ENCODE results near the gene ZNF728. TPM values are rescaled to one million over a fixed set of nuclear protein-coding genes. Genes with fewer than 3 reads are reported as not detected.
"Not testable (repeated sequence)": the region's sequence is repeated elsewhere in the genome, so short reads cannot be mapped to it uniquely, and the experiment has no call there.

Gene ZNF728
- not detected in 2 replicates for total RNA-seq (2014; rRNA removed; shearing (Covaris generic))

DNA sequence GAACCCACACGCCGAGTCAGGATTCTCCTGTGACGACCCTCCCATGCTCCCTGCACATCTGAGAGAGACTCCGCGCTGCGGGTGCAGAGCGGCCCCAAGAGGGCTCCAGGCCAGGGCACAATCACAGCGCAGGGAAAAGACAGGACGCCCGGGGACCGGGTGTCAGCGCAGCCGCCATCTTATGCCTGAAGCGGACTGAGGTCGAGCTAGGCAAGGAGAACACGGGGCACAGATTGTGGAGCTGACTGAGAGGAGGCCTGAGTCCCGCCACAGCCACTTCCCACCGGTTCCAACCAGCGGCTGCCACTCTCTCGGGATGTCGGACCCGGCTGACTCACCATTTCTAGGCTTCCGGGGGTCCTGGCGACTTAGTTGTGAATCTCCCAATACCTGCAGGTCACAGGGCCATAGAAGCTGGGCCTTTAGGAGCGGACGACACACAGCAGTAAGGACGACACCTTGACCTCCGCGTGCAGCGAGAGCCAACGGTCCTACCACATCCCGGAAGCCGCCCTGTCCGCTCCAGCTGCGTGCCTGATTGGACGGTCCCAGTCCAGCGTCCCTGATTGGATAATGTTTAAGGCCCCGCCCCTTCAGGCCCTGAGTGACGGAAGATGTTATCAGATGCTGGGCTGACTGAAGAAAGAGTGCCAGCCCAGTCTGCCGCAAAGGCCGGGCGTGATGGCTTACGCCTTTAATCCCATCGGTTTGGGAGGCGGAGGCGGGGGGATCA lies at the start of gene ZNF728:
ZNF728 (minus strand) TSS at position 487 of the 733 bp plus-strand sequence; CDS start at position 341, 146 bp downstream.
- no peak for DNase-seq (ENCODE audit: low spot score)

DNA sequence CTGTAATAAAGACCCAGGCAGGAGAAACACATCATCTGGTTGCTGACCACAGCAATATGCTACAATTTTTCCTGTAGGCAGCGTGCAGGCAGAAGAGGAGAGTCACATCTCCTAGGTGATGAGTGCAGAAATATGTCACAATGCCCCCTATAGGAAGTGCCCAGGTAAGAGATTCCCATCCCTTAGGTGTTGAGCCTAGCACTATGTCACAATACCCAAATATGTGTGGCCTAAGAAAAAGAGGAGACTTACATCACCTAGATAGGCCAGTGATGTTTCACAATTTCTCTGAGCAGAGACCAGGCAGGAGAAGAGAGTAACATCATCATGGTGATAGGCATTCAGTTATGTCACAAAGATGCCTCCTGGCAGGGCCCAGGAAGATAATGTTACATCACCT lies 49.4 kb upstream of the ZNF728 start:
- no peak for DNase-seq (ENCODE audit: low spot score)

DNA sequence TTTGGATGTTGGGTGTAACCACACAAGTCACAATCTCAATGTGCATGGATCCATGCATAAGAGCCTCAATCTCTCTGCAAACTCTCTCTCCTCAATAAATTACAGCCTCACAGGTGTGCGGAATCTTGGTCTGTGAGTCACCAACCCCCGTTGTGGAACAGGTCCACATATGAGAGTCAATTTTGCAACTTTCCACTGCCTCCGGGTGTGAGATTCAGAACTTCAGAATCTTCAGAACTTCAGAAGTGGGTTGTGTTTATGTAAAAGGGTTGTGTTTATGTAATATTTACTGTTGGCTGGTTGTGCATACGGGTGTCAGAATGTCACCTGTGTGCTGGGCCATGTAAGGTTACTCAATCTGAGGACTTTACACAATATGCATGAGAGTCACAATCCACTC lies 46.3 kb upstream of the ZNF728 start:
- no peak for DNase-seq (ENCODE audit: low spot score)

DNA sequence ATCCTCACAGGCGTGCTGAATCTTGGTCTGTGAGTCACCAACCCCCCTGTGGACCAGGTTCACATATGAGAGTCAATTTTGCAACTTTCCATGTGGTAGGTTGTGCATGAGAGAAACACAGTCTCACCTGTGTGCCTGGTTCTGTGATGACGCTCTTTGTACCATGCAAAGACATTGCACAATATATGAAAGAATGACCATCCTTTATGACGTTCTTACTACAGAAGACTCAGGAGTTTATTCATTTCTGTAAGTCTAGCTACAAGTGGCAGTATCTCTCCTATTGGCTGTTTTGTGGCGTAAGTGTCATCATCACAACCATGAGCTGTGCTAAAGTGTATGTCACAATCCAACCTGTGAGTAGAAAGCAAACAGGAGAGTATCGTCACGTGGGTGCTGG lies 43.8 kb upstream of the ZNF728 start:
- no peak for DNase-seq (ENCODE audit: low spot score)

DNA sequence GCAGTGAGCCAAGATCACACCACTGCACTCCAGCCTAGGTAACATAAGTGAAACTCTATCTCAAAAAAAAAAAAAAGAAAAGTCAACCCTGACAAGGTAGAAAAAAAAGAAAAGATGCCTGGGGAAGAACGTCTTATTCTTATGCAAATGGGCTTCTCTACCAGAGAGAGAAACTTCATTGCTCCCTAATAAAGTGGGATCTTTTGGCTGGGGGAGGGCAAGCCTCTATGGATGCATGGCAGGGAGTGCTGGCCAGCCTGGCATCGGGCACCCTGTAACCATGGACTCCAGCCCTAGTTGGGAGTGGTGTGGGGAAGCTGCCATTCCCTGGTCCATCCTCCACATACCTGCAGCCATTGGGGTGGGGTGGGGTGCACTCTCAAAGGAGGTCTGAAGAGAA lies 30.7 kb upstream of the ZNF728 start:
- no peak for DNase-seq (ENCODE audit: low spot score)

DNA sequence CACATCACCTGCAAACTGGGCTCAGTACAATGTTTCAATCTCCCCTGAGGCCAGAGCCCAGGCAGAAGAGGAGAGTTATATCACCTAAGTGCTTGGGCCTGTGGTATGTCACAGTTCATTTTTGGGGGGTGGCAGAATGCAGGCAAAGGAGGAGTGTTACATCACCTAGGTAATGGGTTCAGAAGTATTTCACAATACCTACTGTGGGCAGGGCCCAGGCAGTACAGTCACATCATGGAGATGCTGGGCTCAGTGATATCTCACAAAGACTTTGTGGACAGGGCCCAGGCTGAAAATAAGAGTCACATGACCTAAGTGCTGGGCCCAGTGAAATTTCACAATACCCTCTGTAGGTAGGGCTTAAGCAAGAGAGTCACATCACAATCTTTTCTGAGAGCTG lies 12.7 kb upstream of the ZNF728 start:
- no peak for DNase-seq (ENCODE audit: low spot score)

DNA sequence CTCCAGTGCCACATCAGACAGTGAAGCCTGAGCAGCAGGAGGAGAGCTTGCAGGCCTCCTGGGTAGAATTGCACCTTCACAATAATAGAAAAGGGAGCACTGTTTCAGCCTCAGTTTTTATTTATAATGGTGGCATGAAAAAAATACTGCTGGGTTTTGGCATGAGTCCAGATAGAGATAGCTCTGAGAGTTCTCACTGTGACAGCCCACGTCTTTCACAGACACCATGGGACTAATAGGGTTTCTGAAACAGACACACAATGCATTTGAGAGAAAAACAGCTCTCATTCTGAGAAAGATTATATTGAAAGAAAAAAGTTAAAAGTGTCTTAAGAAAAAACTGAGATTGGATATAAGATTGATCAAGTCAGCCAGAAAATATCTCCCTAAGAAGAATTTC lies 8.0 kb downstream of the ZNF728 start:
- DNase-seq (ENCODE audit: low spot score), result not testable (repeated sequence)

DNA sequence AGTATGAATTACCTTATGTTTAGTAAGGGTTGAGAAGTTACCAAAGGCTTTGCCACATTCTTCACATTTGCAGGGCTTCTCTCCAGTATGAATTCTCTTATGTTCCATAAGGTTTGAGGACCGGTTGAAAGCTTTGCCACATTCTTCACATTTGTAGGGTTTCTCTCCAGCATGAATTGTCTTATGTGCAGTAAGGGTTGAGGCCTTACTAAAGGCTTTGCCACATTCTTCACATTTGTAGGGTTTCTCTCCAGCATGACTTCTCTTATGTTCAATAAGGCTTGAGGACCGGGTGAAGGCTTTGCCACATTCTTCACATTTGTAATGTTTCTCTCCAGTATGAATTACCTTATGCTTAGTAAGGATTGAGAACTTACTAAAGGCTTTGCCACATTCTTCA lies 26.7 kb downstream of the ZNF728 start:
- no peak for DNase-seq (ENCODE audit: low spot score)

DNA sequence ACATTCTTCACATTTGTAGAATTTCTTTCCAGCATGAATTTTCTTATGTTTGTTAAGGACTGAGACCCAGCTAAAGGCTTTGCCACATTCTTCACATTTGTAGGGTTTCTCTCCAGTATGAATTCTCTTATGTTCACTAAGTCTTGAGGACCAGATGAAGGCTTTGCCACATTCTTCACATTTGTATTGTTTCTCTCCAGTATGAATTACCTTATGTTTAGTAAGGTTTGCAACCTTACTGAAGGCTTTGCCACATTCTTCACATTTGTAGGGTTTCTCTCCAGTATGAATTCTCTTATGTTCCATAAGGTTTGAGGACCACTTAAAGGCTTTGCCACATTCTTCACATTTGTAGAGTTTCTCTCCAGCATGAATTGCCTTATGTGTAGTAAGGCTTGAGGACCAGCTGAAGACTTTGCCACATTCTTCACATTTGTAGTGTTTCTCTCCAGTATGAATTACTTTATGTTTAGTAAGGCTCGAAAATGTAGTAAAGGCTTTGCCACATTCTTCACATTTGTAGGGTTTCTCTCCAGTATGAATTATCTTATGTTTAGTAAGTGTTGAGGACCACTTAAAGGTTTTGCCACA lies 27.3 kb downstream of the ZNF728 start:
- DNase-seq (ENCODE audit: low spot score), result not testable (repeated sequence)

DNA sequence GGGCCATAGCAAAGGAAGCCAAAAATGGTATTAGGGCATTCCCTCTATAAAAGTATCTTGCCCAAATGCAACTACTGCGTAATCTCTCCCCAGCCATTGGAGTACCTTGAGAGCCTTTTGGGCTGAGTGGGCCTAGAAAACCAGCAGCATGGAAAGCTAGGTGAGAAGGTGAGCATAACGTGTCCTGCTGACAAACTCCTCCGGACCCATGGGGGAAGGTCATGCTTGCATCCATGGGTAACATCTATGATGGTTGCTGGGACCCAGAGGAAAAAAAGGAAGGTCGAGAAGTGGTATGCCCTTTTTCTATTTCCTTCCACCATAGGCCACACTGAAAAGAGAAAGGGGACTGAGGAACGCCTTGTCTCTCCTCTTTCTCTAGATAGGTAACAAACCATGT lies 57.4 kb downstream of the ZNF728 start:
- DNase-seq (ENCODE audit: low spot score), result no peak

DNA sequence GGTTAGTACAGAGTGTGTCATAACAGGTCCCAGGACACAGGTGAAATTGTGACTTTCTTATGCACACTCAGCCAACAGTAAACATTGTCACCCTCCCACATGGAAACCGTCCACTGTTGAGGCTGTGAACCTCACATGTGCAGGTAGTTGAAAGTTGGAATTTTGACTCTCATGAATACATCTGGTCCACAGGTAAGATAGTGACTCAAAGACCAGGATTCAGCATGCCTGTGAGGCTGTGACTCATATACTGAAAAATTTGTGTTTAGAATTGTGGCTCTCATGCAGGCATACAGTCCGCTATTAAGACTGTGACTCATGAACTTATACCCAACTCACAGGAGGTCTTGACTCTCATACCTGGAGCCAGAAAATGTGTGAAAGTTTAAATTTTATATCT lies 67.8 kb downstream of the ZNF728 start:
- DNase-seq (ENCODE audit: low spot score), result no peak

DNA sequence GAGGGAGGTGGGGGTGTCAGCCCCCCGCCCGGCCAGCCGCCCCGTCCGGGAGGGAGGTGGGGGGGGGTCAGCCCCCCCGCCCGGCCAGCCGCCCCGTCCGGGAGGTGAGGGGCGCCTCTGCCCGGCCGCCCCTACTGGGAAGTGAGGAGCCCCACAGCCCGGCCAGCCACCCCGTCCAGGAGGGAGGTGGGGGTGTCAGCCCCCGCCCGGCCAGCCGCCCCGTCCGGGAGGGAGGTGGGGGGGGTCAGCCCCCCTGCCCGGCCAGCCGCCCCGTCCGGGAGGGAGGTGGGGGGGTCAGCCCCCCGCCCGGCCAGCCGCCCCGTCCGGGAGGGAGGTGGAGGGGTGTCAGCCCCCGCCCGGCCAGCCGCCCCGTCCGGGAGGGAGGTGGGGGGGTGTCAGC lies 75.4 kb downstream of the ZNF728 start:
- DNase-seq (ENCODE audit: low spot score), result not testable (repeated sequence)

DNA sequence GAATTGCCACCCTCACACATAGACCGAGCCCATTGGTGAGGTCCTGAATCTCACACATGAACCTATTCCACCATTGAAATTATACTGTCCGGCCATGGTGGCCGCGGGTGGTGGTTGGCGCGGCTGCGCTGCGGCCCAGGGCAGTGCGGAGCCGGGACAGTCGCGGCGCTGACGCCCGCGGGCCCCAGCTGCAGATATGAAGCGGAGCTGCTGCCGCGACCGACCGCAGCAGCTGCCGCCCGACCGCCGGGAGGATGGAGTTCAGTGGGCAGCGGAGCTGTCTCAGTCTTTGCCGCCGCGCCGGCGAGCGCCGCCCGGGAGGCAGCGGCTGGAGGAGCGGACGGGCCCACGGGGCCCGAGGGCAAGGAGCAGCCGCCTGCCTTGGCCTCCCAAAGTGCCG lies 77.8 kb downstream of the ZNF728 start:
- not testable (repeated sequence) for DNase-seq (ENCODE audit: low spot score)

Small RNAs within 50 kb of the gene (small RNA-seq; reads per million reads assigned to genes)
- not detected for gene AC022145.2

Other genes starting within 250 kb of the ZNF728 start
- gene ZNF99, start 219.0 kb downstream of the ZNF728 start, total RNA-seq (2014; rRNA removed; shearing (Covaris generic)), result not detected in 2 replicates
- gene ZNF723, start 170.9 kb downstream of the ZNF728 start, total RNA-seq (2014; rRNA removed; shearing (Covaris generic)), result not detected in 2 replicates
- not detected in 2 replicates for gene ZNF730, start 113.8 kb upstream of the ZNF728 start, total RNA-seq (2014; rRNA removed; shearing (Covaris generic))
- 0.10 and 0.70 TPM in 2 replicates for gene ZNF724, start 247.2 kb upstream of the ZNF728 start, total RNA-seq (2014; rRNA removed; shearing (Covaris generic))

Data from HT-29 (cell line).